HG02970 (cell line): ENCODE data around the gene FRMD8.

ENCODE experiments used
- ATAC-seq: cut with Tn5 transposase; IDR thresholded peaks from one replicate; pipeline ENCODE4 v1.9.1; 2021; ENCODE audit warnings: mild to moderate bottlenecking, moderate library complexity, moderate number of reproducible peaks; ENCODE audit not compliant: unreplicated experiment, low FRiP score

Gene FRMD8

GRCh38 chr11:65434057-65434666, 47.7 kb downstream of the FRMD8 start:
- ATAC-seq = no peak

GRCh38 chr11:65434667-65435410, 48.4 kb downstream of the FRMD8 start:
- no peak for ATAC-seq

GRCh38 chr11:65435411-65435931, 49.0 kb downstream of the FRMD8 start:
- ATAC-seq = no peak

- ATAC-seq = no peak
Measured at GRCh38 chr11:65435981-65436411, 49.6 kb downstream of the FRMD8 start.

- ATAC-seq = no peak
Measured at GRCh38 chr11:65436412-65437032, 50.1 kb downstream of the FRMD8 start.

GRCh38 chr11:65437436-65438227, 51.2 kb downstream of the FRMD8 start:
- no peak for ATAC-seq

- no peak for ATAC-seq
Measured at GRCh38 chr11:65438257-65439151, 52.1 kb downstream of the FRMD8 start.

- no peak for ATAC-seq
Measured at GRCh38 chr11:65439331-65440181, 53.1 kb downstream of the FRMD8 start.

- ATAC-seq = no peak
Measured at GRCh38 chr11:65440831-65441499, 54.5 kb downstream of the FRMD8 start.

- ATAC-seq = no peak
Measured at GRCh38 chr11:65442842-65443331, 56.5 kb downstream of the FRMD8 start.

- ATAC-seq = no peak
Measured at GRCh38 chr11:65444314-65445051, 58.0 kb downstream of the FRMD8 start.

GRCh38 chr11:65445101-65445603, 58.7 kb downstream of the FRMD8 start:
- ATAC-seq = no peak

- no peak for ATAC-seq
Measured at GRCh38 chr11:65445604-65446445, 59.4 kb downstream of the FRMD8 start.

GRCh38 chr11:65446446-65447277, 60.2 kb downstream of the FRMD8 start:
- ATAC-seq = no peak

- no peak for ATAC-seq
Measured at GRCh38 chr11:65448074-65448417, 61.6 kb downstream of the FRMD8 start.
